Epithelial cell of esophagus (primary cell): ENCODE measurements around the gene HSP90B1.

Experiments
- DNase-seq: peaks from one replicate; pipeline ENCODE4 v3.0.0; 2010; ENCODE audit warnings: low read depth
- H3K4me3 ChIP-seq: 2 replicates; pipeline ENCODE4 v1.5.1; 2011; ENCODE audit warnings: mild to moderate bottlenecking, low read length, control low read depth
- CTCF ChIP-seq: IDR thresholded peaks from 2 replicates; pipeline ENCODE4 v1.5.1; 2011; ENCODE audit warnings: low read depth, mild to moderate bottlenecking, low read length, control low read depth, inconsistent platforms; ENCODE audit not compliant: insufficient read depth; ENCODE audit errors: missing control alignments

Gene HSP90B1

DNA sequence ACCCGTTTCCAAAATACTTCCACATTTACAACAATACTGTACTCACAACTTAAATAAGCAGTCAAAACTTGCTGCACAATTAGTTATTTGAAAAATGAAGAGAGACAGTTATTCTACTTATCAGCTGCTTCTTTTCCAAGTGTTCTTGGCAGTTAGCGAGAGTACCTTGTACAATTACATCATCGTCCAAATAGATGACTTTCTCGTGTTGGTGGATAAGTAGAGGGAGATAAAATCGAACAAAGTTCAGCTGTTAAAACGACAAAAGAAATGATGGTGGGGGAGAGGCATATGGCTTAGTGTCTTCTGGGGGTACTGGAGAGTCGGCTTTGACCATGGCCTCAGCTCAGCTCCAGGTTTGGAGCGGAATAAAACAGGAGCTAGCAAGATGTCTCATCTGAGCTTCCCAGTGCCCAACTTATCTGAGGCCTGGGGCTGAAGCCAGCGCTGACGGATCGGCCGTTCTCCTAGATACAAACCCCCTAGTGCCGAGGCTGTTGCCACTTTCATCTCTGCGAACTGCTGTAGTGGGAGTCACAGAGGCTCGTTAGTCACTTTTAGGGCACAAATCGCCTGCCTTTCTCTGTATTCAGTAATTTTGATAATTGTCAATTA, 67.2 kb downstream of the HSP90B1 start:
- TF ChIP-seq CTCF, result no peak
- H3K4me3 ChIP-seq, result no peak overlapping the region
- no peak for DNase-seq
